HCT116 (cell line): ENCODE data around the gene RNU6-9. TPM values are rescaled to one million over a fixed set of nuclear protein-coding genes. Genes with fewer than 3 reads are reported as not detected.

ENCODE experiments used
- ATAC-seq: fragments of 200-7000 bp; cut with Tn5 transposase; 2 replicates; pipeline ENCODE4 v1.9.1; 2020; ENCODE audit warnings: mild to moderate bottlenecking, moderate library complexity
- BruUV-seq: library from RNA; stranded (reverse); fragments of 400-500 nt; replicated peaks from 2 replicates; lab custom pipeline; 2021; lab: Mats Ljungman, UMichigan
- CTCF ChIA-PET: fragments of 300-600 bp; sonication (Branson Sonifier 250); formaldehyde crosslinking; loops from one replicate; lab custom pipeline; 2021; ENCODE audit warnings: antibody characterized with exemption; lab: Charles Lee
- POLR2A ChIA-PET: fragments of 300-600, 350-600 bp; sonication (Branson Sonifier 250); formaldehyde crosslinking; loops from one replicate; lab custom pipeline; 2021; ENCODE audit warnings: antibody characterized with exemption; lab: Charles Lee
- RAD21 ChIA-PET, 2 experiments: fragments of 300-600 bp; sonication (Branson Sonifier 250); formaldehyde crosslinking; loops; one replicate each; lab custom pipeline; 2023; ENCODE audit warnings: low total read pairs in 2 of 2; ENCODE audit not compliant: uncharacterized antibody in 2 of 2, unreplicated experiment in 2 of 2, low non-redundant PET in 1 of 2; lab: Charles Lee
- DNase-seq: peaks from one replicate; pipeline ENCODE4 v3.0.0-alpha.2; 2010; ENCODE audit warnings: low read depth, low spot score
- H2AFZ ChIP-seq: fragments of 200-600 bp; shearing (Covaris generic), sonication (generic); 2 replicates; pipeline ENCODE4 v1.6.1; 2017; ENCODE audit warnings: low read depth, mixed run types, mixed read lengths, antibody characterized with exemption, low read length; ENCODE audit not compliant: poor library complexity, severe bottlenecking
- H3K27ac ChIP-seq: 2 replicates; pipeline ENCODE4 v1.5.1; 2012; ENCODE audit warnings: low read depth, low read length
- H3K27me3 ChIP-seq: fragments of 200-600 bp; sonication (generic); 2 replicates; pipeline ENCODE4 v1.6.1; 2016; ENCODE audit warnings: mixed run types, low read length, mixed read lengths; ENCODE audit not compliant: insufficient read depth
- H3K36me3 ChIP-seq, 2 experiments: fragments of 200-500 bp in 1 of 2; fragments of 200-600 bp in 1 of 2; sonication (Bioruptor generic) in 1 of 2; sonication (generic) in 1 of 2; 2 replicates each; pipeline versions ENCODE4 v1.5.1 to v1.6.1; 2014 to 2016; ENCODE audit warnings: low read length in 2 of 2, inconsistent platforms in 1 of 2, mixed read lengths in 1 of 2, mixed run types in 1 of 2; ENCODE audit not compliant: insufficient read depth in 2 of 2, control insufficient read depth in 1 of 2
- H3K4me1 ChIP-seq, 2 experiments: fragments of 200-600 bp in 1 of 2; sonication (generic) in 1 of 2; 2 replicates each; pipeline versions ENCODE4 v1.5.1 to v1.6.1; 2012 to 2017; ENCODE audit warnings: low read length in 2 of 2, inconsistent platforms in 1 of 2, mild to moderate bottlenecking in 1 of 2, mixed read lengths in 1 of 2, mixed run types in 1 of 2, moderate library complexity in 1 of 2; ENCODE audit not compliant: insufficient read depth in 2 of 2, control insufficient read depth in 1 of 2
- H3K4me2 ChIP-seq: fragments of 200-600 bp; sonication (generic); 2 replicates; pipeline ENCODE4 v1.6.1; 2017; ENCODE audit warnings: mixed run types, low read length, mixed read lengths
- H3K4me3 ChIP-seq, 2 experiments: fragments of 200-600 bp in 1 of 2; sonication (generic) in 1 of 2; replicated peaks in 1 of 2; 2 replicates each; pipeline ENCODE4 v1.5.1; 2011 to 2016; ENCODE audit warnings: low read length in 2 of 2, control low read depth in 1 of 2, low read depth in 1 of 2, mild to moderate bottlenecking in 1 of 2, mixed read lengths in 1 of 2, mixed run types in 1 of 2
- H3K79me2 ChIP-seq: fragments of 200-600 bp; sonication (generic); 2 replicates; pipeline ENCODE4 v1.6.1; 2017; ENCODE audit warnings: mild to moderate bottlenecking, mixed run types, low read length, moderate library complexity, mixed read lengths; ENCODE audit not compliant: insufficient read depth
- H3K9ac ChIP-seq: fragments of 200-600 bp; sonication (generic); 2 replicates; pipeline ENCODE4 v1.6.1; 2016; ENCODE audit warnings: low read length, mixed read lengths
- H3K9me2 ChIP-seq: fragments of 200-600 bp; sonication (generic), shearing (Covaris generic); 2 replicates; pipeline ENCODE4 v1.6.1; 2017; ENCODE audit warnings: mixed run types, mild to moderate bottlenecking, moderate library complexity; ENCODE audit not compliant: insufficient read depth
- H3K9me3 ChIP-seq, 2 experiments: fragments of 200-500 bp in 1 of 2; fragments of 200-600 bp in 1 of 2; sonication (Bioruptor generic) in 1 of 2; sonication (generic) in 1 of 2; 2 replicates each; pipeline ENCODE4 v1.6.1; 2014 to 2017; ENCODE audit warnings: low read length in 2 of 2, mixed read lengths in 2 of 2, inconsistent platforms in 1 of 2, low read depth in 1 of 2, mild to moderate bottlenecking in 1 of 2, mixed run types in 1 of 2, moderate library complexity in 1 of 2; ENCODE audit not compliant: control insufficient read depth in 1 of 2, insufficient read depth in 1 of 2
- H4K20me1 ChIP-seq: fragments of 200-600 bp; sonication (generic), shearing (Covaris generic); 2 replicates; pipeline ENCODE4 v1.6.1; 2017; ENCODE audit warnings: mixed run types, mild to moderate bottlenecking, moderate library complexity; ENCODE audit not compliant: insufficient read depth
- CEBPB ChIP-seq: IDR thresholded peaks from 2 replicates; pipeline ENCODE4 v1.6.1; 2012; ENCODE audit warnings: low read depth
- EGR1 ChIP-seq: IDR thresholded peaks from 2 replicates; pipeline ENCODE4 v1.6.1; 2012; ENCODE audit warnings: low read depth
- EZH2 ChIP-seq: fragments of 200-600 bp; sonication (generic); IDR thresholded peaks from 2 replicates; pipeline ENCODE4 v1.6.1; 2017; ENCODE audit warnings: antibody characterized with exemption, mixed run types
- EZH2phosphoT487 ChIP-seq: fragments of 200-600 bp; IDR thresholded peaks from 2 replicates; pipeline ENCODE4 v1.6.1; 2018; ENCODE audit warnings: antibody characterized with exemption, borderline replicate concordance
- FOSL1 ChIP-seq: IDR thresholded peaks from 2 replicates; pipeline ENCODE4 v1.6.1; 2012; ENCODE audit warnings: low read depth
- JUND ChIP-seq: IDR thresholded peaks from 2 replicates; pipeline ENCODE4 v1.6.1; 2012
- SIN3A ChIP-seq: IDR thresholded peaks from 2 replicates; pipeline ENCODE4 v1.6.1; 2012; ENCODE audit warnings: low read depth
- SP1 ChIP-seq: IDR thresholded peaks from 2 replicates; pipeline ENCODE4 v1.6.1; 2012; ENCODE audit warnings: low read depth
- TCF7L2 ChIP-seq: IDR thresholded peaks from 2 replicates; pipeline ENCODE4 v1.7.0; 2011; ENCODE audit warnings: borderline replicate concordance, inconsistent platforms; ENCODE audit not compliant: insufficient read depth, insufficient read length; ENCODE audit errors: extremely low read depth
- YY1 ChIP-seq: IDR thresholded peaks from 2 replicates; pipeline ENCODE4 v1.6.1; 2011; ENCODE audit warnings: low read length, low read depth, moderate library complexity, mild to moderate bottlenecking; ENCODE audit not compliant: insufficient replicate concordance; ENCODE audit errors: extremely low read depth
- ZFX ChIP-seq: fragments of 450-650 bp; IDR thresholded peaks from 2 replicates; pipeline ENCODE4 v1.6.1; 2017
- intact Hi-C: fragments of 100-400 bp; cut with micrococcal nuclease; formaldehyde crosslinking; loops from 2 replicates; pipeline ENCODE4 v1.10.0; 2022
- total RNA-seq: library from RNA; stranded (reverse); gene quantifications from one replicate; pipeline ENCODE4 v1.2.1, GENCODE V29; 2021; ENCODE audit not compliant: unreplicated experiment
- TF ChIP-seq, protein P1 (sequence below): IDR thresholded peaks from 2 replicates; pipeline ENCODE4 v1.6.1; 2012; ENCODE audit warnings: low read depth
- TF ChIP-seq, protein P2 (sequence below): IDR thresholded peaks from 2 replicates; pipeline ENCODE4 v1.6.1; 2012
- TF ChIP-seq, protein P3 (sequence below): IDR thresholded peaks from 2 replicates; pipeline ENCODE4 v1.6.1; 2011; ENCODE audit warnings: mild to moderate bottlenecking, low read length, moderate library complexity; ENCODE audit not compliant: insufficient replicate concordance; ENCODE audit errors: extremely low read depth

Gene RNU6-9
- total RNA-seq, 1 experiment from 2014 or later = not detected

DNA sequence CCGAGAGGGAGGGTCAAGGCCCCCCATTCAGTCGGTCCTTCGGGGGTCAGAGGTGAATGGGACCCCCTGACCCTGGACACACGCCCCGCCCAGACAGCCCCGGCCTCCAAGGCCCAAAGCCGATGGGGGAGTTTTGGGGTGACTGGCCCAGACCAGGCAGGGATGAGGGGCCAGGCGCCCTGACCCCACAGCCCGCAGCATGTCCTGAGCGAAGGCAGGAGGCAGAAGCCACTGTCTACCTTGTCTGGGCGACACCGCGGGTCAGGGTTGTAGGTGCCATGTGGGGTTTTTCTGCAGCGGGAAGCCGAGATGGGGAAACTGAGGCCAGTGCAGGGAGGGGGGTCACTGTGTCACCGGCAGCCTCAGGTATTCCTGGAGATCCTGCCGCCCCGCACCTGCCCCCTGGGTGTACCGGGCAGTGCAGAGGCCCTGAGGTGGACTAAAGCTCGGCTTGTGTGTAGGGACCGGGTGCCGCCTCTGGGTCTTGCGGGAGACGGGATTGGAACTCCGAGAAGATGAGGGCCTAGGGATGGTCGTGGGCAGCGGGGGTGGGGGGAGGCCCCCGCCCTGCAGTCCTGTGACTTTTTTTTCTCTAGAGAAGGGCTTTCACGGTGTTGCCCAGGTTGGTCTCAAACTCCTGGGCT, 41.0 kb downstream of the RNU6-9 start:
- Histone ChIP-seq H3K27ac (no peak overlapping the region), H3K36me3 (0 out of 4 replicates have a peak, but pooled peaks cover 0 to 4% of the 10 kb centered on the region in 2 experiments), H3K4me1 (peaks cover 14 to 18% of the 10 kb centered on the region in 2 experiments), H3K9me3 (no peaks in the 10 kb centered on the region), H3K9me2 (no peaks in the 10 kb centered on the region), H3K9ac (no peak overlapping the region), H3K4me2 (no peak overlapping the region), H3K79me2 (no peaks in the 10 kb centered on the region; the same call in 1 of the 2 replicates), H2AFZ (no peak overlapping the region), H3K4me3 (no peak overlapping the region), H4K20me1 (no peaks in the 10 kb centered on the region), H3K27me3 (no peaks in the 10 kb centered on the region)
- ChIA-PET POLR2A (no interaction called here), RAD21 (no interaction called here), CTCF (no interaction called here)
- TF ChIP-seq, protein P1, sequence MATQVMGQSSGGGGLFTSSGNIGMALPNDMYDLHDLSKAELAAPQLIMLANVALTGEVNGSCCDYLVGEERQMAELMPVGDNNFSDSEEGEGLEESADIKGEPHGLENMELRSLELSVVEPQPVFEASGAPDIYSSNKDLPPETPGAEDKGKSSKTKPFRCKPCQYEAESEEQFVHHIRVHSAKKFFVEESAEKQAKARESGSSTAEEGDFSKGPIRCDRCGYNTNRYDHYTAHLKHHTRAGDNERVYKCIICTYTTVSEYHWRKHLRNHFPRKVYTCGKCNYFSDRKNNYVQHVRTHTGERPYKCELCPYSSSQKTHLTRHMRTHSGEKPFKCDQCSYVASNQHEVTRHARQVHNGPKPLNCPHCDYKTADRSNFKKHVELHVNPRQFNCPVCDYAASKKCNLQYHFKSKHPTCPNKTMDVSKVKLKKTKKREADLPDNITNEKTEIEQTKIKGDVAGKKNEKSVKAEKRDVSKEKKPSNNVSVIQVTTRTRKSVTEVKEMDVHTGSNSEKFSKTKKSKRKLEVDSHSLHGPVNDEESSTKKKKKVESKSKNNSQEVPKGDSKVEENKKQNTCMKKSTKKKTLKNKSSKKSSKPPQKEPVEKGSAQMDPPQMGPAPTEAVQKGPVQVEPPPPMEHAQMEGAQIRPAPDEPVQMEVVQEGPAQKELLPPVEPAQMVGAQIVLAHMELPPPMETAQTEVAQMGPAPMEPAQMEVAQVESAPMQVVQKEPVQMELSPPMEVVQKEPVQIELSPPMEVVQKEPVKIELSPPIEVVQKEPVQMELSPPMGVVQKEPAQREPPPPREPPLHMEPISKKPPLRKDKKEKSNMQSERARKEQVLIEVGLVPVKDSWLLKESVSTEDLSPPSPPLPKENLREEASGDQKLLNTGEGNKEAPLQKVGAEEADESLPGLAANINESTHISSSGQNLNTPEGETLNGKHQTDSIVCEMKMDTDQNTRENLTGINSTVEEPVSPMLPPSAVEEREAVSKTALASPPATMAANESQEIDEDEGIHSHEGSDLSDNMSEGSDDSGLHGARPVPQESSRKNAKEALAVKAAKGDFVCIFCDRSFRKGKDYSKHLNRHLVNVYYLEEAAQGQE = no peak
- no peak for TF ChIP-seq SIN3A
- no peak for TF ChIP-seq SP1
- TF ChIP-seq JUND = no peak
- no peak for TF ChIP-seq YY1
- TF ChIP-seq TCF7L2 = no peak
- TF ChIP-seq EZH2phosphoT487 = no peak
- TF ChIP-seq, protein P2, sequence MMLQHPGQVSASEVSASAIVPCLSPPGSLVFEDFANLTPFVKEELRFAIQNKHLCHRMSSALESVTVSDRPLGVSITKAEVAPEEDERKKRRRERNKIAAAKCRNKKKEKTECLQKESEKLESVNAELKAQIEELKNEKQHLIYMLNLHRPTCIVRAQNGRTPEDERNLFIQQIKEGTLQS = no peak
- no peak for TF ChIP-seq EGR1
- TF ChIP-seq, protein P3, sequence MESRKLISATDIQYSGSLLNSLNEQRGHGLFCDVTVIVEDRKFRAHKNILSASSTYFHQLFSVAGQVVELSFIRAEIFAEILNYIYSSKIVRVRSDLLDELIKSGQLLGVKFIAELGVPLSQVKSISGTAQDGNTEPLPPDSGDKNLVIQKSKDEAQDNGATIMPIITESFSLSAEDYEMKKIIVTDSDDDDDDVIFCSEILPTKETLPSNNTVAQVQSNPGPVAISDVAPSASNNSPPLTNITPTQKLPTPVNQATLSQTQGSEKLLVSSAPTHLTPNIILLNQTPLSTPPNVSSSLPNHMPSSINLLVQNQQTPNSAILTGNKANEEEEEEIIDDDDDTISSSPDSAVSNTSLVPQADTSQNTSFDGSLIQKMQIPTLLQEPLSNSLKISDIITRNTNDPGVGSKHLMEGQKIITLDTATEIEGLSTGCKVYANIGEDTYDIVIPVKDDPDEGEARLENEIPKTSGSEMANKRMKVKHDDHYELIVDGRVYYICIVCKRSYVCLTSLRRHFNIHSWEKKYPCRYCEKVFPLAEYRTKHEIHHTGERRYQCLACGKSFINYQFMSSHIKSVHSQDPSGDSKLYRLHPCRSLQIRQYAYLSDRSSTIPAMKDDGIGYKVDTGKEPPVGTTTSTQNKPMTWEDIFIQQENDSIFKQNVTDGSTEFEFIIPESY = no peak
- TF ChIP-seq CEBPB = no peak
- no peak for TF ChIP-seq ZFX
- no peak for TF ChIP-seq FOSL1
- no peak for TF ChIP-seq EZH2
- ATAC-seq (no peak), DNase-seq (no peak)
- BruUV-seq = no TSS peak
- intact Hi-C loops = no loop called here
